ENCODE measurements around the gene KCNC4.

Gene KCNC4

GRCh38 chr1:110218739-110219138 is 8.6 kb downstream of the KCNC4 start:
- no peak for TF ChIP-seq GABPA (IDR thresholded peaks at IDR 0.05; ENCODE audit: low read depth)
- TF ChIP-seq, protein P1, sequence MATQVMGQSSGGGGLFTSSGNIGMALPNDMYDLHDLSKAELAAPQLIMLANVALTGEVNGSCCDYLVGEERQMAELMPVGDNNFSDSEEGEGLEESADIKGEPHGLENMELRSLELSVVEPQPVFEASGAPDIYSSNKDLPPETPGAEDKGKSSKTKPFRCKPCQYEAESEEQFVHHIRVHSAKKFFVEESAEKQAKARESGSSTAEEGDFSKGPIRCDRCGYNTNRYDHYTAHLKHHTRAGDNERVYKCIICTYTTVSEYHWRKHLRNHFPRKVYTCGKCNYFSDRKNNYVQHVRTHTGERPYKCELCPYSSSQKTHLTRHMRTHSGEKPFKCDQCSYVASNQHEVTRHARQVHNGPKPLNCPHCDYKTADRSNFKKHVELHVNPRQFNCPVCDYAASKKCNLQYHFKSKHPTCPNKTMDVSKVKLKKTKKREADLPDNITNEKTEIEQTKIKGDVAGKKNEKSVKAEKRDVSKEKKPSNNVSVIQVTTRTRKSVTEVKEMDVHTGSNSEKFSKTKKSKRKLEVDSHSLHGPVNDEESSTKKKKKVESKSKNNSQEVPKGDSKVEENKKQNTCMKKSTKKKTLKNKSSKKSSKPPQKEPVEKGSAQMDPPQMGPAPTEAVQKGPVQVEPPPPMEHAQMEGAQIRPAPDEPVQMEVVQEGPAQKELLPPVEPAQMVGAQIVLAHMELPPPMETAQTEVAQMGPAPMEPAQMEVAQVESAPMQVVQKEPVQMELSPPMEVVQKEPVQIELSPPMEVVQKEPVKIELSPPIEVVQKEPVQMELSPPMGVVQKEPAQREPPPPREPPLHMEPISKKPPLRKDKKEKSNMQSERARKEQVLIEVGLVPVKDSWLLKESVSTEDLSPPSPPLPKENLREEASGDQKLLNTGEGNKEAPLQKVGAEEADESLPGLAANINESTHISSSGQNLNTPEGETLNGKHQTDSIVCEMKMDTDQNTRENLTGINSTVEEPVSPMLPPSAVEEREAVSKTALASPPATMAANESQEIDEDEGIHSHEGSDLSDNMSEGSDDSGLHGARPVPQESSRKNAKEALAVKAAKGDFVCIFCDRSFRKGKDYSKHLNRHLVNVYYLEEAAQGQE (IDR thresholded peaks at IDR 0.05; ENCODE audit: insufficient replicate concordance, low read depth): peak; percentile 90
- no peak for DNase-seq (ENCODE audit: low read depth in 1 of 2, low spot score in 1 of 2)

DNA sequence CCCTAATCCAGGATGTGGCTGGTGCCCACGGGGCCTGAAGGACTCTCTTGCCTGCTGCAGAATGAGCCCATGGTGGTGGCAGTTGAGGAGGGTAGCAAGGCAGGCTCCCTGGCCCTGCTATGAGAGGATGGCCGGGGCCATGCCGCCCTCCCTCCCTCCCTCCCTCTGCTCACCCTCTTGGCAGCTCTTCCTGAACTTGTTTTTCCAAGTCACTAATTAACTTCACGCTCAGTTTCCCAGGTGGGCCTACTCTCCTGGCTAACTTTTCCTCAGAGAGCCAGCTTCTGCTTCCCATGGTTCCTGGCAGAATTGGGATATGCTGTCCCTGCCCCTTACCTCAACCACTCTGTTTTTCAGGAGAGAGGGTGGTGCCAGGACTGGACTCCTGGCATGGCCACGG is 10.2 kb downstream of the KCNC4 start:
- no peak for DNase-seq (ENCODE audit: low read depth in 1 of 2, low spot score in 1 of 2)
- TF ChIP-seq GABPA (IDR thresholded peaks at IDR 0.05; ENCODE audit: low read depth): no peak
- no peak for TF ChIP-seq SPI1 (IDR thresholded peaks at IDR 0.05; ENCODE audit: borderline replicate concordance, low read depth)
- TF ChIP-seq, protein P1 (IDR thresholded peaks at IDR 0.05; ENCODE audit: insufficient replicate concordance, low read depth): no peak
- TF ChIP-seq CTCF (IDR thresholded peaks at IDR 0.05; ENCODE audit: insufficient read depth, low read length): no peak
- TF ChIP-seq POLR2AphosphoS5 (IDR thresholded peaks at IDR 0.05; ENCODE audit: low read depth): no peak
- H3K27me3 ChIP-seq (ENCODE audit: insufficient read depth, poor library complexity, severe bottlenecking): no peaks in the 10 kb centered on the region
- no peak overlapping the region for H3K4me3 ChIP-seq (replicated peaks; ENCODE audit: insufficient read depth, low read length)
- no peak overlapping the region for H3K27ac ChIP-seq (replicated peaks)

More at GRCh38 chr1:110218739-110219138, 8.6 kb downstream of the KCNC4 start:
- Histone ChIP-seq H3K4me3 (replicated peaks; ENCODE audit: insufficient read depth, low read length) (no peak overlapping the region), H3K27ac (replicated peaks) (no peak overlapping the region), H3K27me3 (ENCODE audit: insufficient read depth, poor library complexity, severe bottlenecking) (no peaks in the 10 kb centered on the region)

GRCh38 chr1:110221119-110221518 is 11.0 kb downstream of the KCNC4 start:
- H3K4me3 ChIP-seq (replicated peaks; ENCODE audit: insufficient read depth, low read length): no peak overlapping the region
- no peak overlapping the region for H3K27ac ChIP-seq (replicated peaks)
- DNase-seq (ENCODE audit: low read depth in 1 of 2, low spot score in 1 of 2): no peak
- TF ChIP-seq POLR2AphosphoS5 (IDR thresholded peaks at IDR 0.05; ENCODE audit: low read depth): no peak
- TF ChIP-seq, protein P1 (IDR thresholded peaks at IDR 0.05; ENCODE audit: insufficient replicate concordance, low read depth): no peak
- TF ChIP-seq SPI1 (IDR thresholded peaks at IDR 0.05; ENCODE audit: borderline replicate concordance, low read depth): no peak
- no peak for TF ChIP-seq CTCF (IDR thresholded peaks at IDR 0.05; ENCODE audit: insufficient read depth, low read length)
- no peak for TF ChIP-seq GABPA (IDR thresholded peaks at IDR 0.05; ENCODE audit: low read depth)
- no peaks in the 10 kb centered on the region for H3K27me3 ChIP-seq (ENCODE audit: insufficient read depth, poor library complexity, severe bottlenecking)

- TF ChIP-seq CTCF (IDR thresholded peaks at IDR 0.05; ENCODE audit: insufficient read depth, low read length): no peak
- no peak for TF ChIP-seq GABPA (IDR thresholded peaks at IDR 0.05; ENCODE audit: low read depth)
- TF ChIP-seq, protein P1 (IDR thresholded peaks at IDR 0.05; ENCODE audit: insufficient replicate concordance, low read depth): no peak
- no peak for TF ChIP-seq SPI1 (IDR thresholded peaks at IDR 0.05; ENCODE audit: borderline replicate concordance, low read depth)
- TF ChIP-seq POLR2AphosphoS5 (IDR thresholded peaks at IDR 0.05; ENCODE audit: low read depth): no peak
- no peaks in the 10 kb centered on the region for H3K27me3 ChIP-seq (ENCODE audit: insufficient read depth, poor library complexity, severe bottlenecking)
- no peak overlapping the region for H3K27ac ChIP-seq (replicated peaks)
- H3K4me3 ChIP-seq (replicated peaks; ENCODE audit: insufficient read depth, low read length): no peak overlapping the region
- DNase-seq (ENCODE audit: low read depth in 1 of 2, low spot score in 1 of 2): no peak
These were observed 13.0 kb downstream of the KCNC4 start for GRCh38 chr1:110223127-110223526.
